KOPT-K1 (cell line): Measurements from ENCODE around the gene PALD1.

Experiments
- H3K27ac ChIP-seq: fragments of 200-600 bp; sonication (generic); 2 replicates; pipeline ENCODE4 v1.5.1; 2016; ENCODE audit warnings: antibody characterized with exemption, mild to moderate bottlenecking, low read depth, low read length; ENCODE audit not compliant: poor library complexity, severe bottlenecking
- H3K36me3 ChIP-seq: fragments of 200-600 bp; sonication (generic); 2 replicates; pipeline ENCODE4 v1.5.1; 2017; ENCODE audit warnings: antibody characterized with exemption, mild to moderate bottlenecking, low read length, moderate library complexity; ENCODE audit not compliant: insufficient read depth
- H3K9me3 ChIP-seq: fragments of 200-600 bp; sonication (generic); 2 replicates; pipeline ENCODE4 v1.5.1; 2017; ENCODE audit warnings: antibody characterized with exemption, low read length, mild to moderate bottlenecking; ENCODE audit not compliant: insufficient read depth, poor library complexity, severe bottlenecking

PALD1 gene

GRCh38 chr10:70540789-70541360 is 62.3 kb downstream of the PALD1 start:
- Histone ChIP-seq H3K9me3 (no peaks in the 10 kb centered on the region), H3K27ac (no peak overlapping the region), H3K36me3 (no peaks in the 10 kb centered on the region; the same call in 1 of the 2 replicates)

DNA sequence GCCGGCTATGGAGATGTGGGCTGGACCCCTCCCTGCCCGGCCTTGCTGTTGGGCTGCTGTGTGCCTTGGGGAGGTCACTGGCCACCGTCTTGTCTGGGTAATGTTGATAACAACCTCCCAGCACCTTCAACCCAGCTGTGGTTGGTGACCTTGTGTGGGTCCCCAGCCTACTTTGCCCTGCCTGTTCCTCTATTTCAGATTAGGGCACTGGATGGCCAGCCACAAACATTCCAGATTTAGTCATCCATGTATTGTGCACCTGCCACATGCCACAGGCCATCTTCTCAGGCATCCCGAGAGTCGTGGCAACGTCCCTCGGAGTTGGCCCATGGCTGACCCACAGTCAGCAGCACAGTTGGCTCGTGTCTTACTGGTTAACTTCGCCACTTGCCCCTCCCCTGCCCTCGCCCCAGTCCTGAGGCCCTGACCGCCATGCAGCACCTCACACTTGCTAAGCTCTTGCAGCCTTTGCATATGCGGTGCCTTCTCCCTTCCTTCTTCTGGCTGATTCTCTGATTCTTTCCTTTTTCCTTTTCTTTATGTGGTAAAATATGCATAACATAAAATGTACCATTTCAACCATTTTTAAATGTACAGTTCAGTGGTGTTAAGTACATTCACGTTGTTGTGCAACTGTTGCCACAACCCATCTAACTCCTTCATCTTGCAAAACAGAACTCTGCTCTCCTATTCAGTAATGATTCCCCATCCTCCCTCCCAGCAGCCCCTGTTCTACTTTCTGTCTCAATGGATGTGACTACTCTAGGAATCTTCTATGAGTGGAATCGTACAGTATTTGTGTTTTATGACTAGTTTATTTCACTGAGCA is 63.4 kb downstream of the PALD1 start:
- Histone ChIP-seq H3K36me3 (no peaks in the 10 kb centered on the region; the same call in 1 of the 2 replicates), H3K27ac (no peak overlapping the region), H3K9me3 (no peaks in the 10 kb centered on the region)

- Histone ChIP-seq H3K36me3 (no peaks in the 10 kb centered on the region; the same call in 1 of the 2 replicates), H3K27ac (no peak overlapping the region)
Measured at GRCh38 chr10:70542565-70542938, 64.0 kb downstream of the PALD1 start.

DNA sequence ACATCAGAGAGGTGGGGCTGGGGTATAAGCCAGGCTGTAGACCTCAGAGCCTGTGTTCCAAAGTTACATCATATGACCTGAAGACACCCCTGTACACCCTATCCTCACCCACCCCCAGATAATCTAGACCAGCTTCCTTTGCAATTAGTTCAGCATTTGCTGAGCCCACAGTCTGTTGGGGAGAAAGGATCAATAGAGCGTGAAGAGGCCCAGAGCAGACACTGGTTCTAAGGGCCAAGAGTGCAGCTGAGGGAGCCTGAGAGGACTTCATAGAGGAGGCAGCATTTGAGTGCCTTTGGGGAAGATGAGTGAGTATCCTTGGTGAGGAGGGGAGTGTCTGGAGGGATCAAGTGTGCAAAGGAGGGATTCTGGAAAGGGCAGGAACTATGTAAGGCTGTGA is 65.3 kb downstream of the PALD1 start:
- no peaks in the 10 kb centered on the region for H3K9me3 ChIP-seq
- no peaks in the 10 kb centered on the region; the same call in 1 of the 2 replicates for H3K36me3 ChIP-seq
- no peak overlapping the region for H3K27ac ChIP-seq

More at GRCh38 chr10:70542565-70542938, 64.0 kb downstream of the PALD1 start:
- H3K9me3 ChIP-seq: no peaks in the 10 kb centered on the region

DNA sequence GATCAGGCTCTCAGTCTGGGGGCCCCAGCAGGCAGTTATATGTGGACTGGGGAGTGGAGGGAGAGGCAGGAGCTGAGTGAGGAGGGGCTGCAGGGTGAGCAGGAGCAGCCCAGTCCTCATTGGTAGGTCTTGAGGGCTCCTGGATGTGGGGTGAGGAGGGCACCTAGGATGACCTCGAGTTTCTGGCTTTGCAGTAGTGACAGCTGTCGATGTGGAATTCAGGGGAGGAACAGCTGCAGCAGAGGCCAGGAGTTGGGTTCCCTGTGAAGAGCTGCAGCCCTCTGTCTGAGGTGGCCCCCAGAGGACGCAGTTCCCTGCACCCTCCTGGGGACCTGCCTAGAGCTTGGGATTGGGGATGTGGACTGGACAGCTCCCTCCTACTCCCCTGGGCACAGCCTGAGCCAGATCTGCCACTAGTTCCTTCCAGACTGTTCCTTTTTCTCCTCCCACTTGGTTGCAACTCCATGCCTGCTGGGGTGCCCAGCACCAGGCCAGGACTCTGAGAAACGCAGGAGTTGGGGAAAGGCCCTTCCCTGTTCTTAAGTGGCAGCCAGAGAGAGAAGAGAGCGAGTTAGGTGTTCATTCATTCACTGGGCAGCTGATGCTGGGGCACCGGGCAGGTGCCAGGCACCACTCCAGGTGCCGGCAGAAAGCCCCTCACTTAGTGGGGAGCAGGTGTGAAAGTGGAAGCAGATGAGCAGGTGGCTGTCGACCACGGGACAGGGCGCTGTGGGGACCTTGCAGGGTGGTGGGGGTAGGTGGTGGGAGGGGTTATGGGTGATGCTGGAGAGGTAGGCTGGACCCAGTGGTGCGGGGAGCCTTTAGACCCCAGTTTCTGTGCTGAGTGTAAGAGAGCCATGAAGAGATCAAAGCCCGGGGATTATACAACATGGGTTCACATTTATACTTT is 66.1 kb downstream of the PALD1 start:
- Histone ChIP-seq H3K9me3 (no peaks in the 10 kb centered on the region), H3K27ac (no peak overlapping the region), H3K36me3 (no peaks in the 10 kb centered on the region; the same call in 1 of the 2 replicates)

GRCh38 chr10:70546584-70546983 is 68.0 kb downstream of the PALD1 start:
- H3K9me3 ChIP-seq: no peaks in the 10 kb centered on the region
- H3K27ac ChIP-seq: no peak overlapping the region
- H3K36me3 ChIP-seq: no peaks in the 10 kb centered on the region

- no peaks in the 10 kb centered on the region for H3K9me3 ChIP-seq
- H3K27ac ChIP-seq: no peak overlapping the region
- no peaks in the 10 kb centered on the region for H3K36me3 ChIP-seq
Measured at GRCh38 chr10:70549351-70549961, 70.9 kb downstream of the PALD1 start.

- H3K36me3 ChIP-seq: no peaks in the 10 kb centered on the region
Measured at GRCh38 chr10:70549962-70550458, 71.4 kb downstream of the PALD1 start.

GRCh38 chr10:70550459-70550858 is 71.9 kb downstream of the PALD1 start:
- Histone ChIP-seq H3K27ac (no peak overlapping the region), H3K36me3 (no peaks in the 10 kb centered on the region), H3K9me3 (no peaks in the 10 kb centered on the region)

More at GRCh38 chr10:70549962-70550458, 71.4 kb downstream of the PALD1 start:
- Histone ChIP-seq H3K9me3 (no peaks in the 10 kb centered on the region), H3K27ac (no peak overlapping the region)

GRCh38 chr10:70551466-70551865 is 72.9 kb downstream of the PALD1 start:
- no peaks in the 10 kb centered on the region for H3K36me3 ChIP-seq
- no peak overlapping the region for H3K27ac ChIP-seq
- no peaks in the 10 kb centered on the region for H3K9me3 ChIP-seq

DNA sequence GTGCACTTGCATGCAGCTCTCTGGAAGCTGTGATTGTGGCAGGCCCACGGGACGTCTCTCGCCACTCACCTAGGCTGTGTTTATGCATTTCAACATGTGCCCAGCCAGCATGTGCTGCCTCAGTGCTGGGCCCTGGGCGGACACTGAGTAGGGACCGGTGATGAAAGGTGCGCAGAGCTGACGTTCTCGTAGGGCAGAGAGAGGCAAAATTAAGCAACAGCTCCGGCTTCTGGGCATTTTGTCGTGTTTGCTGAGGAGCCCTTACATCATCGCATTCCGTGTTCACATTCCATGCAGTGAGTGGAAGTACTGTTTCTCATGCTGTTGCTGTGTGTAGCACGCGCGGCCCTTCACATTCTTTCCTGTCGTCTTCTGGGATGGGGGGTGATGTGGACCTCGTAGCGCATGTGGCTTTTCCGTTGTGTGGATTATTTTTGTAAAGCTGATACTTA is 73.4 kb downstream of the PALD1 start:
- no peaks in the 10 kb centered on the region for H3K36me3 ChIP-seq
- H3K27ac ChIP-seq: no peak overlapping the region
- no peaks in the 10 kb centered on the region for H3K9me3 ChIP-seq

GRCh38 chr10:70552586-70552985 is 74.0 kb downstream of the PALD1 start:
- H3K27ac ChIP-seq: no peak overlapping the region

GRCh38 chr10:70555371-70555770 is 76.8 kb downstream of the PALD1 start:
- Histone ChIP-seq H3K36me3 (no peaks in the 10 kb centered on the region), H3K27ac (no peak overlapping the region), H3K9me3 (no peaks in the 10 kb centered on the region)

More at GRCh38 chr10:70552586-70552985, 74.0 kb downstream of the PALD1 start:
- Histone ChIP-seq H3K9me3 (no peaks in the 10 kb centered on the region), H3K36me3 (no peaks in the 10 kb centered on the region)

DNA sequence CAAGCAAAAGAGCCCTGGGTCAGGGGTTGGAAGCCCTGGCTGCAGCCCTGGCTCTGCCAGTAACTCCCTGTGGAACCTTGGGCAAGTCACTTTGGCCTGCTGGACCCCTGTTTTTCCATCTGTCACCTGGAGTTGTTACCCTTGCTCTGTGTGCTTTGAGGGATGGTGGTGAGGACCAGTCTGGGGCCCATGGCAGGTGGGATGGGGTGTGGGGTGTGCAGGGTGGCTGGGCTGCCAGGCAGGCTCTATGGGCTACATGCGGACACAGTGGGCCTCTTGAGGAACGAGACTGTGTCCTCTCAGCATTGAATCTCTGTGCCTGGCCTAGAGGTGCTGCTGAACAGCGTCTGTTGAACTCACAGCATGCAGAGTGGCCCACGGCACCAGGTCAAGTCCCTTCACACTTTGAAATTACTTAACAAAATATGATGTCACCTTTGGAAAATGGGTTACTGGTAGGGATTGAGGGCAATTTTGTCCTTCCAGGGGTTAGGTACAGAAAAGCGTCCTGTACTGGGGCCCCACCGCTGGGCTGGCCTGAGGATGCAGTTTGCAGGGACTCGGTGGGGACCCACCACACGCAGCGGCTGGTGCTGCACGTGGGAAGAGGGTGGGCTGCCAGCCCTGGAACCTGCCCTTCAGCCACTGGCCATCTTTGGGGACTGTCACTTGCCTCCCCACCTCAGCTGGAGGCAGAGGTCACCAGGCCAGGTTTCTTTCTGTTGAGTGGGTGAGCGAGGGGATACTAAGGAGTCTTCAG is 78.7 kb downstream of the PALD1 start:
- H3K27ac ChIP-seq: no peak overlapping the region
- no peaks in the 10 kb centered on the region for H3K9me3 ChIP-seq
- H3K36me3 ChIP-seq: no peaks in the 10 kb centered on the region
